ENCODE results near the gene GKN2. TPM values are rescaled to one million over a fixed set of nuclear protein-coding genes. Genes with fewer than 3 reads are reported as not detected.

Gene GKN2
- total and polyA plus RNA-seq, 2 of the 13 experiments (the other 11 are each of a cell fraction or from before 2014, with no cell fraction given), result not detected

DNA sequence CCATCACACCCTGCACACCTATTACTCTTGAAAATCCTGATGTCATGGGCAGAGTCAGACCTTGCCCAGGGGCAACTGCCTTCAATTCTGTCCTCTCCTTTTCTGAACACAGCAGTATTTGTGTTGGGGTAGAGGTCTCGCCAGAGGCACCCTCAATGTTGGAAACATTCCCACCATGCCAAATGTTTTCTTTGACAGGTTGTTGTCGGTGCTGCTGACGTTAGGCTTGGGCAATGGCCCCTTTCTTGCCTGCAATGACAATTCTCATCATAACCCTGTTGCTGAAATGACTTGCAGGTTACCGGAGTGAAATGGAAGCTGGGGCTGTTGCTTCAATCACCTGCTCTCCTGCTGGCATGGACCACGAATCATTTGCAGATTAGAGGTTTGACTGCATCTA is 39.6 kb upstream of the GKN2 start:
- WGBS (ENCODE audit: low lambda C conversion rate), result 38% methylated on average over 5 of the region's 5 CpGs
- no TSS peak for BruUV-seq (replicated peaks)
- no peak overlapping the region for H3K4me2 ChIP-seq (ENCODE audit: low read depth, low read length)

More for the DNA sequence above, 39.6 kb upstream of the GKN2 start:
- H3K9ac ChIP-seq (ENCODE audit: insufficient read depth, low read depth, low read length), result no peak overlapping the region
- H3K4me1 ChIP-seq (ENCODE audit: insufficient read depth, low read length), result peaks cover 26% of the 10 kb centered on the region
- H4K20me1 ChIP-seq (ENCODE audit: insufficient read depth, low read length), result no peaks in the 10 kb centered on the region
- ChIA-PET CTCF (ENCODE audit: low intra/inter-chr PET ratio, low total read pairs) (no interaction called here), POLR2A (no interaction called here)
- no peaks in the 10 kb centered on the region for H3K79me2 ChIP-seq (ENCODE audit: insufficient read depth, low read length)
- H3K9me3 ChIP-seq (ENCODE audit: low read length), result no peaks in the 10 kb centered on the region
- no peak overlapping the region for H3K27ac ChIP-seq (ENCODE audit: extremely low read length, insufficient read depth, low read length)
- H3K27me3 ChIP-seq (ENCODE audit: control insufficient read depth in 1 of 2, insufficient read depth in 2 of 2, low read length in 2 of 2), result peaks cover 2 to 18% of the 10 kb centered on the region in 2 experiments; a peak in 3 of 5 replicates
- in situ Hi-C loops (cut with HindIII; ENCODE audit: extremely low pct_ligation_motif_present, low pct_unique_long_range_greater_than_20kb) (no loop called here), intact Hi-C loops (cut with micrococcal nuclease; ENCODE audit: unreplicated experiment) (no loop called here)
- DNase-seq (ENCODE audit: low spot score) (no peak), ATAC-seq (no peak), FAIRE-seq (no peak)
- no peaks in the 10 kb centered on the region for H3K36me3 ChIP-seq (replicated peaks in 1 of 2; ENCODE audit: control insufficient read depth in 1 of 2, insufficient read depth in 2 of 2, low read length in 2 of 2)
- no peak overlapping the region for H2AFZ ChIP-seq (ENCODE audit: low read length)
- no peak overlapping the region for H3K4me3 ChIP-seq (replicated peaks in 1 of 3; ENCODE audit: insufficient read depth in 1 of 3, low read depth in 2 of 3, low read length in 3 of 3)
- TF ChIP-seq JUND (CRISPR knock-in tag; IDR thresholded peaks at IDR 0.05) (no peak), SSRP1 (CRISPR knock-in tag; IDR thresholded peaks at IDR 0.05) (no peak), ERF (CRISPR knock-in tag; IDR thresholded peaks at IDR 0.05) (no peak), HOMEZ (CRISPR knock-in tag; IDR thresholded peaks at IDR 0.05; ENCODE audit: low read depth) (no peak), NFRKB (IDR thresholded peaks at IDR 0.05) (no peak), MIXL1 (CRISPR knock-in tag; IDR thresholded peaks at IDR 0.05) (no peak), SCMH1 (CRISPR knock-in tag; IDR thresholded peaks at IDR 0.05; ENCODE audit: borderline replicate concordance) (no peak), HDAC1 (CRISPR knock-in tag; IDR thresholded peaks at IDR 0.05) (no peak), PRDM4 (CRISPR knock-in tag; IDR thresholded peaks at IDR 0.05; ENCODE audit: borderline replicate concordance) (no peak), ZNF282 (IDR thresholded peaks at IDR 0.05; ENCODE audit: partially characterized antibody) (no peak), CREM (IDR thresholded peaks at IDR 0.05) (no peak), CREM (CRISPR knock-in tag; IDR thresholded peaks at IDR 0.05) (no peak), ZNF883 (CRISPR knock-in tag; IDR thresholded peaks at IDR 0.05; ENCODE audit: not compliant biosample characterization) (no peak), RBM39 (IDR thresholded peaks at IDR 0.05; ENCODE audit: low read depth, low read length, poor library complexity, severe bottlenecking) (no peak), ZNF614 (CRISPR knock-in tag; IDR thresholded peaks at IDR 0.05; ENCODE audit: borderline replicate concordance) (no peak), ZNF207 (IDR thresholded peaks at IDR 0.05; ENCODE audit: borderline replicate concordance) (no peak), SETDB1 (CRISPR knock-in tag; IDR thresholded peaks at IDR 0.05; ENCODE audit: borderline replicate concordance) (no peak)
- TF ChIP-seq, protein P1, sequence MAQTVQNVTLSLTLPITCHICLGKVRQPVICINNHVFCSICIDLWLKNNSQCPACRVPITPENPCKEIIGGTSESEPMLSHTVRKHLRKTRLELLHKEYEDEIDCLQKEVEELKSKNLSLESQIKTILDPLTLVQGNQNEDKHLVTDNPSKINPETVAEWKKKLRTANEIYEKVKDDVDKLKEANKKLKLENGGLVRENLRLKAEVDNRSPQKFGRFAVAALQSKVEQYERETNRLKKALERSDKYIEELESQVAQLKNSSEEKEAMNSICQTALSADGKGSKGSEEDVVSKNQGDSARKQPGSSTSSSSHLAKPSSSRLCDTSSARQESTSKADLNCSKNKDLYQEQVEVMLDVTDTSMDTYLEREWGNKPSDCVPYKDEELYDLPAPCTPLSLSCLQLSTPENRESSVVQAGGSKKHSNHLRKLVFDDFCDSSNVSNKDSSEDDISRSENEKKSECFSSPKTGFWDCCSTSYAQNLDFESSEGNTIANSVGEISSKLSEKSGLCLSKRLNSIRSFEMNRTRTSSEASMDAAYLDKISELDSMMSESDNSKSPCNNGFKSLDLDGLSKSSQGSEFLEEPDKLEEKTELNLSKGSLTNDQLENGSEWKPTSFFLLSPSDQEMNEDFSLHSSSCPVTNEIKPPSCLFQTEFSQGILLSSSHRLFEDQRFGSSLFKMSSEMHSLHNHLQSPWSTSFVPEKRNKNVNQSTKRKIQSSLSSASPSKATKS (CRISPR knock-in tag; IDR thresholded peaks at IDR 0.05), result no peak
